T-helper 2 cell (primary cell): ENCODE data around the gene KCND2.

Experiments
- DNase-seq, 5 experiments: peaks; one replicate each; pipeline versions ENCODE4 v3.0.0 to v3.0.0-alpha.2; 2012 to 2022

Gene KCND2

DNA sequence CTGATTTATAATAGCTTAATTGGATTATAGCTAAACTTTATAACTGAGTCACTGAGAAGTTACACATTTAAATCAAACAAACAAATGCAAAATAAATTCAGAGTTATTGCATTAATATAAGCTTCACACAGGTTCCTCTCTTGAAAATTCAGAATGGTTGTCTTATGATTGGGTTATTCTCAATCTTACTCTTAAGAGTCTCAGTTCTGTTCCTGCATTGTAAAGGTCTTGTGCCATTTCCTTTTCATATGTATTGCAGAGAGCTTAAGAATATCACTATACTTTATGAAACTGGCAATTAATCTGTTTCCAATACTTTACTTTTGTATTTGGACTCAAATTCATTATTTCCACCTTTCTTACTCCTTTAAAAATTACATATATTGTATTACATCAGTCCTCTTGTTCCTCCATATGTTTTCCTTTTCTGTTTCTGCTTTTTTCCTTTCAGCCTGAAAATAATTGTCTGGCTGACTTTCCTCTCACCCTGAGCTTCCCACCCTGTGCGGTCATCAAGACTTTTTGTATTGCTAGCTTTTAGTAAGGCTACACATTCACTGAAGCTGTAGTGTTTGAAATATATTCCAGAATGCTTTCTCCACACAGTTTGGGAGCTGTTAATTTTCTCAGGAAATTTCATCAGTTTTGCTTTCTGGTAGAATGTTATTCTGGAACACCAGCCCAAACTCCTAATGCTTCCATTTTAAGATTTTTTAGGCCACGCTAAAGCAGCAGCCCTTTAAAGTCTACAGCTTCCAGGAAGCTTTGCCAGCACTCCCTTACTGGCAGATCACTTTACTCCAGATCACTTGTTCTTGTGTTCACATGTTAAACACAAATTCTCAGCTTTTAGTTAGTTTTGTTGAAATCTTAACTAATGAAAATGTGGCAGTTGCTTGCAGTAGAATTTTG, 139.4 kb downstream of the KCND2 start:
- DNase-seq = no peak

DNA sequence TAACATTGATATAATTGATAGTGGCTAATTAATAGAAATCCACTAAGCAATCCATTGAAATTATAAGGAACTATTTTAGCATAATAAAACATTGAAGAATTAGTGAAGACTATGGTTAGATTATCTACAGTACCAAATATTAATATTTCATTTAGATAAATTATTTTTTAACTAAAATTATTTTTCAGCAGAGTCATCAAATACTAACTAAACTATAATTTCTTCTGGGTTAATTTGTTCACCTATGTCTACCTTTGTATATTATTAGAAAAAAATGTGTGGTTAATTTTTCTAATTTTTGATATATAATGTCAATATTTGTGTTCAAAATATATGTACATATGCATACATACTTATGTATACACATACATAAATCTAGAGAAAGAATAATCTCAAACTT, 140.2 kb downstream of the KCND2 start:
- DNase-seq = no peak

DNA sequence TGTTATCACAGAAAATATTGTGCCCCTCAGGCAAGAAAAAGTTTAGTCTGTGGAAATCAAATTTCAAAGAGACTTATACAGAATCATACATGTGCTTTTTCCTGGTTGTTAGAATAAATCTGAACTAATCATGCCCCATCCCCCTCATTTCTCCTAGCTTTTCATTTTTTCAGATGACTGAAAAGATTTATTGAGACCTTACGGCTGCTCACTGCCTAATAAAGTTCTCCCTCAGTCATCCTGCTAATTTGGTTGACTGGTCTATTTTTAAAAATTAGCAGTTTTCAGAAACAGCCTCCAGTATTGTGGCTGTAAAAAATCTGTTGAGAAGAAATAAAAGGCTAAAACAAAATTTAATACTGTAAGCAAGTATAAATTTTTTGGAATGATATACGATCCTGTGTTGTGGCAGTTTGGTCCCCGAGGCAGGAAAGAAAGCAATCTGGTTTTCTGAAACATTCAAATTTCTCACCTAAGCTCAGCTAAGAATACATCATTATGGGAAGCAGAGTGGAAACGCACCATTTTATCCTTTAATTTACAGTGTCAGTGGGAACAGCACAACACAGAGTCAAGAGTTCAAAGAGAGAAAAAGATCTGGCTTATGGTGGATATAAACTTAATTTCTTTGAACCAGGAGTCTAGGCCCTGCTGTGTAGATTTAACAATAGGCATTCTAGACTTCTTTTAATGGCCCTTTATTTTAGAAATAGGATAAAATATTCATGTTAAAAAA, 144.4 kb downstream of the KCND2 start:
- DNase-seq = no peak

DNA sequence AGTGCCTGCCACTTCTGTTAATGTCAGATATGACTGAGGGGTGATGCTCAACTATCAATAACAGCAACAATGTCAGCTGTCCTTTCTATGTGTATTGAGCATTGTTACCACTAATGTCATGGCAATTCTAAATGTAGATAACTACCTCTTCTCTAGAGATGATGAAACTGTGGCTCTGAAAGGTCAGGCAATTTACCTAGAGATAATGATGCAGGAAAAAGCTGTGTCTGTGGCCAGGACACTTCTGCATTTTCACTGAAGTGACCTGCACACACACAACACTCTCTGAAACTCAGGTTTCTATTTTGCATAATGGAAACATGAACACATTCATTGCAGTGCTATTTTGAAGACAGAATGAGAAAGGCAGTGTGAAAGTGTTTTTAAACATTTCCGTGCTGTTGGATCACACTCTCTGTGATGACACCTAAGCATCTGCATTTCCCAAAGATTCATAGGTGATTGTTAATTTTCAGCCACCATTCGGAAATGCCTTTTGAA, 148.2 kb downstream of the KCND2 start:
- no peak for DNase-seq

DNA sequence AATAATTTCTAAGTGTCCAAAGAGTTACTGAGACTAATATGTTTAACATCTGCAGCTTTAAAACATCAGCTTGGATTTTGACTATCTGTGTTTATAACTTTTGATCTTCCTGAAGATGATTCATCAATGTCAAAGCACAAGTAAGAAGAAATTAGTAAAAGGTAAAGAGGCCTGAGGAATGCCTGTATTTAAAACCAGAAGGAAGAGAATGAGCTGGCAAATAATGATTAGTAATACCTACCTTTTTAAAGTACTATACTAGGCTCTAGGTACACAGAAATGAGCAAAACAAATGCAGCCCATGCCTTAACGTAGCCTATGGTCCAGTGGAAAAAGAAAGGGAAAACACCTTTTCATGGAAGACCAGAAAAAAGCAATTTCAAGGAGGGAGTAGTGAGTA, 158.0 kb downstream of the KCND2 start:
- no peak for DNase-seq

DNA sequence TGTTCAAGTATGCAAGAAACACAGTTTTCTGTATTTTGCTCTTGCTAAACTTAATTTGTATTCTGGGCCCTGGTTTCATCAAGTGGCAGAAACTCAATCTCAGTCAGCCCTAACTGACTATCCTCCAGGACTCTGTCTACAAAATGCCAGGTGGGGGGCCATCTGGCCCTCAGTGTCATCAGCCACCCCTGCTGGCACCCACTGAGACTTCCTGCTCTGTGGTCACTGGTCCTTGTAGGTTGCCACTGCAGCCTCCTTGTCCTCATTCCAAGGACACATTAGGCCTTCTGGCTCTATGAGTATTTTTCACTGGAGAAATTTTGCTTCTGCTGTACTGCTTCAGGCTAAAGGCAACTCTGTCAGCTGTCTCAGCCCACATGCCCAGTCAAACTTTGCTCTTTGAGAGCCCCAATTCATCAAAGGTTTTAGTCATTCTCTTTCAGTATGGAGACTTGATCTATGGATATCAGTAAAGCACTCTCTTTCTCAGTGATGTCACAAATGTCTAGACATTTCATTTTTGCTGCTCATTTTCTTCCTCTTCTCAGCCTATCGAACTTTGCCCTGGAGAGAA, 163.6 kb downstream of the KCND2 start:
- DNase-seq = no peak

DNA sequence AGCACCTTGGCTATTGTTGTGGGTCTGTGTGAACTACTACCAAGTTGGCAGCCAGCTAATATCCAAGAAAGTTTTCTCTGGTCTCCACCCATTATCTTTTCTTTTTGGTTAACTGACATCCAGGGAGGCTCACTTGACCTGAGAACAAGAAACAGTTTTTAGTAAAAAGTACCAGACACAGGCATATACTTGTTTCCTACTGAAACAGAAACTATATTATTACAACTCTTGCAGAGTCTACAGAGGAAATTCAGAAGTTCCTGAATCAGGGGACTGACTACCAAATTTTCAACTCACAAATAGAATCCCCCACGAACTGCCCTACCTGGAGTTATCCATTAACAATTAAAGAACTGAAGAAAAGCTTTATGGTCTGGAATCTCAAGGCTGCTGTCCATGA, 168.9 kb downstream of the KCND2 start:
- no peak for DNase-seq

DNA sequence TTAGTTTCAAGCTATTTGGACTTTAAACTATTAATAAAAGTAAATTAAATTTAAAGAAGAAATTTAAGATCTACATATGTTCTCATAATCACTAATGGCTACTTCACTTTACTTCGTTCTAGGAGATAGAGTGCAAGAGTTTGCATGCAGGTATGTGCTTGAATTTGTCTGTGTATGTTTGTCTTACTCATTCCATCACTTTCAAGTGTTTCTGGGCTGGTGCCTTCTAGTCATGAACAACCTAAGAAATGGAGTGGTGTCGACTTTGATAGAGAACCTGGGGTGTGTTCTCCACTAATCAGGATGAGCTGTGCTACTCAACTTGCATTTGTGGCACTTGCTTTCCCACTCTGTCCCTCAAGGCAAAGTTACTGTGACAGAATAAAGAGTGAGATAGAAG, 169.9 kb downstream of the KCND2 start:
- DNase-seq = no peak

DNA sequence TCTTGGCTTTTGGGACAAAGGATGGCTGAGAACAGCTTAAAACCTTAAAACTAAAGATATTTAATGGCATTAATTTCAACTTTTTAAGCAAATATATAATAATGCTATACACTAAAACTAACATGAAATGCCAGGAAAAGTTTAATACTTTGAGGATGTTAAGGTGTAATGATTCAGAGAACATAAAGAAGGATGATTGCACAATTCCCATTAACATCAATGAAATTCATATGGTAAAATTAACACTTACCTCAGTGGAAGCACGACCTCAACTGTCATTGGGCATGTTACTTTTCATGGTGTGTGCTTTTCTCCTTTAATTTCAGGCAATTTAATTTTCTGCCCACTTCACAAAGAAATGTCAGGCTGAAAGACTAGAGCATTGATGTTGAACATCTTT, 171.7 kb downstream of the KCND2 start:
- no peak for DNase-seq

DNA sequence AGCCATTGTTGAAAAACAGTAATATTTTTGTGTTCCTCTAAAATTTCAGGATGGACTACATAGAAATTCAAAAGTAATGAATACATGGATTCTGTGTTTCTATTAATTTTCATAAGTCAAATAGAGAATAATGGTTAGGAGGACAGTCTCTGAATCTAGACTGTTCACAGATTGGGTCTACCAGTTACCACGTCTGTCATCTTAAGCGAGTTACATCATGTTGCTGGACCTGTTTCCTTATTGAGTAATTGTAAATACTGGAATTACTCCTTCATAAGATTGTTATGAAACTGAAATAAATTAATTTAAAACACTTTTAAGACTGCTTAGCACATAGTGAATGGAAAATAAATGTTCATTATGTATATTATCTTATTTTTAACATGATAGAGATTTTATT, 172.3 kb downstream of the KCND2 start:
- no peak for DNase-seq

DNA sequence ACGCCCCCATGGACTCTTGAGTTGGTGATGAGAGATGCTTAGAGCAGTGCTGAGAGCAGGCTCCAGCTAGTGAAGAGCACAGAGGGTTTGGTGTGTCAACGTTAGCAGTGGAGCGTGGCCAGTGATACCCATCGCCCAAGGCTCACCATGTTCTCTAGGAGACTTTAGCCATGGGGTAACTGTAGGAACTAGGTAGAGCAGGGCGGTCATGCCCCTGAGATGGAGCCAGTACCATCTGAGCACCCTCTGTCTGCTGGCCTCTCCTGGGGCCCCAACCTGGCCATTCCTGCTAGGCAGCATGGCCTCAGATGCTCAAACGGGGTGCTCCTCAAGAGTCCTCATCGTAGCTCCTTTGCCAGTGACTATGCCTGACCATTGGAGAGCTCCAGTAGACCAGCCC, 179.7 kb downstream of the KCND2 start:
- DNase-seq = no peak

DNA sequence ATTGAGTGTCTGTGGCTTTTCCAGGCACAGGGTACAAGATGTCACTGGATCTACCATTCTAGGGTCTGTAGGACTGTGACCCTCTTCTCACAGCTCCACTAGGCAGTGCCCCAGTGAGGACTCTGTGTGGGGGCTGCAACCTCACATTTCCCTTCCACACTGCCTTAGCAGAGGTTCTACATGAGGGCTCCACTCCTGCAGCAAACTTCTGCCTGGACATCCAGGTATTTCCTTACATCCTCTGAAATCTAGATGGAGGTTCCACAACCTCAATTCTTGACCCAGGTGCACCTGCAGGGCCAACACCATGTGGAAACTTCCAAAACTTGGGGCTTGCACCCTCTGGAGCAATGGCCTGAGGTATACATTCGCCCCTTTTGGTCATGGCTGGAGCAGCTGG, 183.7 kb downstream of the KCND2 start:
- no peak for DNase-seq

DNA sequence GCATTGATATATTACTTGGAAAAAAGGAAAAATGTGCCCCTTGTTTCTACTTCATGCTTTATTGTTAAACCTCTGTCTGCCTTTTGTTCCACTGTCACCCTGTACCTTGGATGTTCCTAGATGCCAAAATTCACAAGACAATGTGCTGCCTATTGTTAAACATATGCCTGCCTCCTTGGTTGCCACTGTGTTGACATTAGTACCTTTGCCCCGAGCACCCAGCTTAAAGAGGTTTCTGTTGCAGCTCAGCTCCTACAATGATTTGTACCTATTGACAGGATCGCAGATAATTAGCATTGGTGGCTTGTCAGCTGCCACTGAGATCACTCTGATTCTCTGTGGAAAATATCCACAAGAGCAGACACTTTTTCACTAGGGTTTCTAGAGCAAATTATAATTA, 188.0 kb downstream of the KCND2 start:
- no peak for DNase-seq

DNA sequence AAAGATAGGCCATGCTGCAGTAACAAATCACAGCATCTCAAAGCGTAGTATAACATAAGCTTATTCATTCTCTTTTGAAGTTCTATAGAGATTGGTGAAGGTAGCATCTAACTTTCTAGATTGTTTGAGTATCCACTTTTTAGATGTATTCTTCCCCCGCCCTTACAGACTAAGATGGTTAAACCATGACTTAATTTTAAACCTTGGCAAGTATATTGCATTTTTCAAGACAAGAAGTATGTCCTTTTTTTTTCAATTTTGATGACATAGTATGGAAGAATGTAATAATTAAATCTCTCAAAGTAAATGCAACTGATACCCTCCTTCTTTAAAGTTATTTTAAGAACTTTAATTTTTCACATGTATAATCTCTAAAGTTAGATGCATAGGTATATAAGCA, 190.0 kb downstream of the KCND2 start:
- DNase-seq = no peak

DNA sequence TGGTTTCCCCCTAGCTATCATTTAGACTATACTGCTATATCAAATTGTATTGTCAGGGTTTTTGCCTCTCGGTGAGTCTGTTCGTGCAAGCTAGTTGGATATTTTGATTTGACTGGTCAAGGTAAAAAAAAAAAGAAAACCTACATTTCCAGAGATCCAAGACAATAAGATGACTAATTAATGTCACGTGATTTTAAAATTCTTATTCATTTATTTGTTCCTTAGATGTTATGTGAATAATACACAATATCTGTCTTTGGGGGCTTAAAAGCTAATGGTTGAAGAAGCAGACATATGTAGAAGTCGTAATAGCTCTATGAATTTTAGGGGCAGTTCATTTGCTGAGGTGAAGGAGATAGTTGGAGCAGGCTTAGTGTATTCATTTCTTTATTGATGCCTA, 191.1 kb downstream of the KCND2 start:
- DNase-seq = no peak

DNA sequence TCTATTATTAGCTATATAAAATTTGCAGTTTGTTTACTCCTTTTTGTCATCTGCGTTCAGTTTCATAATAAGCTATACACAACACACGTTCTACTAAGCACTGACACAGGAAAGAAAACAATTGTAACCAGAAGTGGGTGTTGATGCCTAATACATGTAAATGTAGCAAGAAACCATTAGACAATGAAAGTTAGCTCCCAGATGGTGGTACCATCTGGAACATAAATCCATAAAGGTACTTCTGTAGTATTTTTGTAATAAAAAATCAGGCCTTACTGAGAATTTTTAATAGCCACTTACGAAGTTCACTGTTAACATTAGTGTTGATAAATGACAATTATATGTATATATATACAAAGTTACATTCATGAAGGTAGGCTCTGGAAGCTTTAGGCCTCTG, 194.7 kb downstream of the KCND2 start:
- DNase-seq = no peak

DNA sequence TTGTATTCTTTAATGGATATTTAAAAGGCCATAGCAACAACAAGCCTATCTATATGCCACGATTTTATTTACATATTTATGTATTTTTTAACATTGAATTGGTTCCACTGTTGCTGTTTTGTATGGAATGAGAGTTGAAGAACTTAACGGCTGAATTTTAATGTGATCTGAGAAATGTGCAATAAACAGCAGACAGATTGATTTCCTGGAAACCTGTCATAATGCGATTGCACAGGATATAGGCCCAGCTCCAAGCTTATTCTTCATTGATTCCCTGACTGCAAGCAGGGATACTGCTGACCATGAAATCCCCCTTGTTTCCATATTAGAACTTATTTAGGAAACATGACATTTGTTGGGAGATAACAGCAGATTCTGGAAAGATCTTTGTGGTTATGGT, 195.6 kb downstream of the KCND2 start:
- no peak for DNase-seq

DNA sequence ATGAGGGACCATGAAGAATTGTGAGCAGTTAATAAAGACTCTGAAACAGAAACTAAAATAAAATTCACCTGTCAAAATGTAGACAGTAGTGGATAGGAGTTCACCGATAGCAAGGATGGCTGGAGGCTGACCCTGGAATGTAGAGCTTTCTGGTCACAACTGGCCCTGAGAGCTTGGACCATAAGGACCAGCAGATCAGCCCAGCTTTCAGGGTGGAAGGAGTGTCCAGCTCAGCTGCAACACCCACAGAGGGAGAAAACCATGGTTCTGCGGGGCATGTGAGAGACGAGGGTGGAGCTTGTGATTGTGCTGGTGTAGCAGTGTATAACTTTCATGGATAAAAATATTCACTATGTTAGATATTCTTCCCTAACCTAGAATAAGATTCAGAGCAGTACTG, 199.9 kb downstream of the KCND2 start:
- no peak for DNase-seq

DNA sequence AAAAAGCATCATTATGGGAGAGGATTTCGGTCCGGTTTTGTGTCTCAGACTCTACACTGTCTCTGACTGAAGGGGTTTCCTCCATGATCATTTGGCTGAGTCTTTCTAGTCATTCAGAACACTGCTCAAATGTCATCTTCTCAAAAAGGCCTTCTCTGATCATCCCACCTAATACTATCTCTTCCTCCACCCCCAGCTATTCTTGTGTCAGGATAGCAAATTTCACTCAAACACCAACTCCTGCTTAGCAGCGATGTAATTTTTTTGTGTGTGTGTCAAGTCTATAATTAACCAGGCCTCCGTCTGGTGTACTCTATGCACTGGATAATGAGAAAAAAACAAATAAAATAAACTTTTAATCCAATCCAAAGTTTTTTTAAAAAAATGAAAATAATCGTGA, 200.4 kb downstream of the KCND2 start:
- DNase-seq = no peak

DNA sequence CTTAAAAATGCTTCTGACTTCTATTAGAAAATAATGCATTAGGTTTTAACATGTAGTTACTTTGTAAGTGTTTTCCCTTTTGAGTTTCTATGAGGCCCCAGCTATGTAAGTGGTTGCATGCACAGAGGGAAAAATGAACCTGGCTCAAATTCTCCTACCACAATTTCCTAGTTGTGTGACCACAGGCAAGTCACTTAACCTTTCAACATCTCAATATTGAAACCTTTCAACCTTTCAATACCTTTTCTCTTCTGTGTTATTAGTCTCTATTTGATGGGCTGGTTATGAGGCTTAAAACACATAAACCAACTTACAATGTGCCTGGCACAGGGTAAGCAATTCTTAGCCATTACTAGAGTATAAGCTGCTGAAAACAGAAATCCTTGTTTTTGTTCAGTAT, 203.0 kb downstream of the KCND2 start:
- no peak for DNase-seq

DNA sequence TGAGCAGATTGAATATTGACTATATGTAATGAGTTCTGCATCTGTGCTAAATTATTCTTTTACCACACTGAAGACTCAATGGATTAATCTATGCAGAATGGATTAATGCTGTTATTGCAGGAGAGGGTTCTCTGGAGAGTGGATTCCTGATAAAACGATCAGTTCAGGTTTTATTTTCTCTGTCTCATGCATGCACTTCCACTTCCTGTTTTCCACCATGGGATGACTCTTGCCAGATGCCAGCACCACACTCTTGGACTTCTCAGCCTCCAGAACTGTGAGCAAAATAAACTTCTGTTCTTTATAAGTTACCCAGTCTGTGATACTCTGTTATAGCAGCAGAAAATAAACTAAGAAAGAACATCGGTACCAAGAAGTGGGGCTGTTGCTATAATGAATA, 207.5 kb downstream of the KCND2 start:
- no peak for DNase-seq

DNA sequence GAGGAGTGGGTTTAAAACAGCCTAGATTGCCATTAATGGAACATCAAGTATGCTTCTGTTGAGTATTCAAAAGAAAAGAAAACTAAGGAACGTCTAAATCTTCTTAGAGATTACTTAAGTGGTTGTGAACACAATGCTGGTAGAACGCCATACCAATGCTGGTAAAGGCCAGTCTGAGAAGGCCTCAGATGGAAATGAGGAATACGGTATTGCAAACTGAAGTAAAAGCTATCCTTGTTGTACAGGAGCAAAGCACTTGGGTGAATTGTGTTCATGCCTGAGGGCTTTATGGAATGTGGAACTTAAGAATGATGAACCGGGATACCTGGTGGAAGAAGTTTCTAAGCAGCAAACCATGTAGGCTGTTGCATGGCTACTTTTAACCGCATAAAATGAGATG, 208.0 kb downstream of the KCND2 start:
- DNase-seq = no peak

DNA sequence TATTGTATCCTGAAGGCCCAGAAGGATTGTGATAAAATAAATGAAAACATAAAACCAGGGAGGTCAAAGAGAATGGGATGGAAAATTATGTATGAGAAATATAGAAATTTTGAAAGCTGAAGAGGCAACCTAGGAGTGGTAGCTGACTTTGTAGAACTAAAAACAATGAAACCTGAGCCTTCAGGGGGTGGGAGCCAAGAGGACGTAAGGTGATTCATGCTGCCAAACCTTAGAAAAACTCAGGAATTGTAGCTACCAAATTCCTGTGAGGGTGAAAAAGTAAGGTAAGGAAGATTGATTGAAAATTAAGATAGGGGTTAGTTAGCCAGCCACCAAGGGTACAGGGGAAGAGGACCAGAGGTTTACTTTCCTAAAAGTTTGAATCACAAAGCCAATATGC, 213.2 kb downstream of the KCND2 start:
- DNase-seq = no peak

DNA sequence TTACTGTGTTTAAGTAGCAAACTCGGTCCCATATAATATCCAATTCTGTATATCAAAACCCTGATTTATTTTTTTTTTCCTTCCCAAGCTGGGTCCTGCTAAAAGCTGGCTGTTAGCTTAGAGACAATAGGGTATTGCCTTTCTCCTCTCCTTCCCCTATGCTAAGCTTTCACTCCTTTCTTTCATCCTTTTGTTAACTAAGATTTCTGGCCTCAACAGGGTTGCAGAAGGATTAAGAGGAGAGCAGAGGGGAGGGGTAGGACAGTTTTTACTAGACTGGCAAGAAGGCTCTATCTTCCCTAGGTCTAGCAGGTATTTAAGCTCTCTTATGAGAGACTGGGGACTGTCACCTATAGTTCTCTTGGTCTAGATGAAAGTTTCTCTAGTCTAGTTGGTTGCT, 229.2 kb downstream of the KCND2 start:
- no peak for DNase-seq
